Osteocyte (in vitro differentiated cells): ENCODE measurements around the gene SDF4. TPM values are rescaled to one million over a fixed set of nuclear protein-coding genes. Genes with fewer than 3 reads are reported as not detected.

Experiments used
- DNase-seq: peaks from one replicate; pipeline ENCODE4 v3.0.0; 2021; ENCODE audit warnings: mixed read lengths; ENCODE audit not compliant: unreplicated experiment; ENCODE audit errors: extremely low spot score
- H3K27ac Mint-ChIP-seq: one replicate; pipeline ENCODE4 v1.8.0; 2021; ENCODE audit warnings: mild to moderate bottlenecking, mixed read lengths; ENCODE audit not compliant: unreplicated experiment
- H3K27me3 Mint-ChIP-seq: one replicate; pipeline ENCODE4 v1.8.0; 2021; ENCODE audit warnings: mixed read lengths; ENCODE audit not compliant: unreplicated experiment
- H3K36me3 Mint-ChIP-seq: one replicate; pipeline ENCODE4 v1.8.0; 2021; ENCODE audit warnings: mixed read lengths; ENCODE audit not compliant: unreplicated experiment
- H3K4me1 Mint-ChIP-seq: one replicate; pipeline ENCODE4 v1.8.0; 2021; ENCODE audit warnings: mixed read lengths; ENCODE audit not compliant: unreplicated experiment
- H3K4me3 Mint-ChIP-seq: one replicate; pipeline ENCODE4 v1.8.0; 2021; ENCODE audit warnings: mild to moderate bottlenecking, moderate library complexity, mixed read lengths; ENCODE audit not compliant: unreplicated experiment
- H3K9me3 Mint-ChIP-seq: one replicate; pipeline ENCODE4 v1.8.0; 2021; ENCODE audit warnings: mixed read lengths; ENCODE audit not compliant: unreplicated experiment
- total RNA-seq: library from RNA; stranded (reverse); gene quantifications from 2 replicates; pipeline ENCODE4 v1.2.1, GENCODE V29; 2021
- TF ChIP-seq, protein P1 (sequence below): fragments of 200-600 bp; sonication (generic); IDR thresholded peaks from 2 replicates; pipeline ENCODE4 v1.5.0; 2021; ENCODE audit warnings: antibody characterized with exemption, mild to moderate bottlenecking, moderate library complexity

SDF4 gene
- total RNA-seq, 1 donor from 2014 or later, result 196 TPM

- no peak within 1 kb of the TSS for H3K27ac Mint-ChIP-seq
- H3K4me3 Mint-ChIP-seq, result no peak within 1 kb of the TSS
- DNase-seq, result no peak
- TF ChIP-seq, protein P1, sequence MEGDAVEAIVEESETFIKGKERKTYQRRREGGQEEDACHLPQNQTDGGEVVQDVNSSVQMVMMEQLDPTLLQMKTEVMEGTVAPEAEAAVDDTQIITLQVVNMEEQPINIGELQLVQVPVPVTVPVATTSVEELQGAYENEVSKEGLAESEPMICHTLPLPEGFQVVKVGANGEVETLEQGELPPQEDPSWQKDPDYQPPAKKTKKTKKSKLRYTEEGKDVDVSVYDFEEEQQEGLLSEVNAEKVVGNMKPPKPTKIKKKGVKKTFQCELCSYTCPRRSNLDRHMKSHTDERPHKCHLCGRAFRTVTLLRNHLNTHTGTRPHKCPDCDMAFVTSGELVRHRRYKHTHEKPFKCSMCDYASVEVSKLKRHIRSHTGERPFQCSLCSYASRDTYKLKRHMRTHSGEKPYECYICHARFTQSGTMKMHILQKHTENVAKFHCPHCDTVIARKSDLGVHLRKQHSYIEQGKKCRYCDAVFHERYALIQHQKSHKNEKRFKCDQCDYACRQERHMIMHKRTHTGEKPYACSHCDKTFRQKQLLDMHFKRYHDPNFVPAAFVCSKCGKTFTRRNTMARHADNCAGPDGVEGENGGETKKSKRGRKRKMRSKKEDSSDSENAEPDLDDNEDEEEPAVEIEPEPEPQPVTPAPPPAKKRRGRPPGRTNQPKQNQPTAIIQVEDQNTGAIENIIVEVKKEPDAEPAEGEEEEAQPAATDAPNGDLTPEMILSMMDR, result no peak
- no peaks in the 10 kb centered on the region for H3K27me3 Mint-ChIP-seq
- peaks cover 32% of the 10 kb centered on the region for H3K4me1 Mint-ChIP-seq
- no peaks in the 10 kb centered on the region for H3K9me3 Mint-ChIP-seq
- peaks cover 6% of the 10 kb centered on the region for H3K36me3 Mint-ChIP-seq
Observed at GRCh38 chr1:1213345-1214265, 18.2 kb downstream of the SDF4 start, which contains the start of gene TNFRSF4. TSS of gene TNFRSF4 (minus strand) at chr1:1214153. CDS start at chr1:1214127, 26 bp downstream.

- TF ChIP-seq, protein P1, result no peak
- H3K36me3 Mint-ChIP-seq, result peaks cover 6% of the 10 kb centered on the region
- peaks cover 36% of the 10 kb centered on the region for H3K4me1 Mint-ChIP-seq
- no peak overlapping the region for H3K4me3 Mint-ChIP-seq
- DNase-seq, result no peak
- H3K27ac Mint-ChIP-seq, result no peak overlapping the region
- no peaks in the 10 kb centered on the region for H3K27me3 Mint-ChIP-seq
- no peaks in the 10 kb centered on the region for H3K9me3 Mint-ChIP-seq
Observed at GRCh38 chr1:1212780-1213344, 18.9 kb downstream of the SDF4 start.

DNA sequence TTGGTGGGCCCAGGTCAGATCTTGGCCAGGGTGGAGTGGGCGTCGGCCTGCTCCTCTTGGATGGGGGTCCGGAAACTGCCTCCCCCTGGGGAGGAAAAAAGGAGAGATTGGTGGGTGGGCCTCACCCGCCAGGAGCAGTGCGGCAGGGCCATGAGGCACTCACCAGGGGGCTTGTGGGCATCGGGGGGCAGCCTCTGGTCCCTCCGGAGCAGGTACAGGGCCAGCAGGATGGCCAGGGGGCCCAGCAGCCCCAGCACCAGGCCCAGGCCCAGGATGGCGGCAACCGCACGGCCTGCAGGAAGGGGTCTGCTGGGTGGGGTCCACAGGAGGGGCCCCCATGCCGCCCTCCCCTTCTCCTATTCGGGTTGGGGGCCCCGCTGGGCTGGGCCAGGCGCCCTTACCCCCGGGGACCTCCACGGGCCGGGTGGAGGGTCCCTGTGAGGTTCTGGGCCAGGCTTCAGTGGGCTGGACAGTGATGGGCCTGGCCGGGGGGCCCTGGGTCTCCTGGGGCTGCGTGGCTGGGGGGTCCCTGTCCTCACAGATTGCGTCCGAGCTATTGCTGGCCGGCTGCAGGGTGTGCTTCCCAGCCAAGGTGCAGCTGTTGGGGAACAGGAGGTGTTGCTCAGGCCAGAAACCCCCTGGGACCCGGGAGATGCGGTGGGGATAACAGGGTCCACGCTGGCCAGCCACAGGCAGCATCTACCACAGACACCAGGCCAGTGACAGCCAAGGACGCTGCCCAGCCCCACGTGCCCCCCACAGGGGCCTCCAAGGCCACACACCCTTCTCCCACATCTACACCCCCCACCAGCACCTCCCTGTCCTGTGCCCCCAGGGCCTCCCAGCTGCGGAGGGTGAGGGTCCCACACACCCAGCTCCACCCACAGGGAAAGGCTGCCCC is 20.0 kb downstream of the SDF4 start:
- no peak overlapping the region for H3K27ac Mint-ChIP-seq
- H3K27me3 Mint-ChIP-seq, result no peaks in the 10 kb centered on the region
- no peak overlapping the region for H3K4me3 Mint-ChIP-seq
- DNase-seq, result no peak
- H3K36me3 Mint-ChIP-seq, result peaks cover 3% of the 10 kb centered on the region
- H3K4me1 Mint-ChIP-seq, result peaks cover 36% of the 10 kb centered on the region
- H3K9me3 Mint-ChIP-seq, result no peaks in the 10 kb centered on the region
- TF ChIP-seq, protein P1, result no peak

DNA sequence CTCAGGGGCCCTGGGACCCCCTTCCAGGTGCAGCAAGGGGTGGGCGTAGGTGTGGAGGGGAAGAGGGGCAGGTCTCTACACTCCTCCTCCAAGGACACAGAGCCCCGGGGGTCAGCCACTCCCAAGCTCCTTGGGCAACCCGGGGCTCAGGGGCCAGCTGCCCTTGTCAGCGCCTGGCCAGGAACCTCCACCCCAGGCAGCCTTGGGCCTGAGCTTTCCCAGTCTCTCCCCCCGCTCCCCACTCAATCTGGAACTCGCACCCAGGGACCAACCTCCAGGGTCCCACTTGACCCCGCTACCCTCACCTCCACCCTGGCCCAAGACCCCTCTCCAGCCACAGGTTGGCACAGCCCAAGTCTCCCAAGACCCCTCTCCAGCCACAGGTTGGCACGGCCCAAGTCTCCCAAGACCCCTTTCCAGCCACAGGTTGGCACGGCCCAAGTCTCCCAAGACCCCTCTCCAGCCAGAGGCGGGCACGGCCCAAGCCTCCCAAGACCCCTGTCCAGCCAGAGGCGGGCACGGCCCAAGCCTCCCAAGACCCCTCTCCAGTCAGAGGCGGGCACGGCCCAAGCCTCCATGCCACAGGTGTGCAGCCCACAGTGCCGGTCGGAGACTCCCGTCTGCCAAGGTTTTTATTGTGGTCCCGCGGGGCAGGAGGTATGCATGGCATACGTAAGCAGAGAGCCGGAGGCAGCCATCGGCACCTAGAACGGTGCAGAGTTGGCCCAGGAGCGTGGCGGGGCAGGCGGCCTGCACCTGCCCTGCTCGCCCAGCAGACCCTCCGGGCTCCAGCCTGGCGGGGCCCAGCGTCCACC is 20.9 kb downstream of the SDF4 start:
- H3K27me3 Mint-ChIP-seq, result no peaks in the 10 kb centered on the region
- no peak overlapping the region for H3K4me3 Mint-ChIP-seq
- H3K4me1 Mint-ChIP-seq, result peaks cover 32% of the 10 kb centered on the region
- H3K9me3 Mint-ChIP-seq, result no peaks in the 10 kb centered on the region
- no peak for DNase-seq
- TF ChIP-seq, protein P1, result no peak
- no peaks in the 10 kb centered on the region for H3K36me3 Mint-ChIP-seq
- no peak overlapping the region for H3K27ac Mint-ChIP-seq
